ENCODE measurements around the gene BABAM2. TPM values are rescaled to one million over a fixed set of nuclear protein-coding genes. Genes with fewer than 3 reads are reported as not detected.
A peak's percentile ranks its signal among the peaks of the same experiment; 100 is the strongest.
"Not testable (repeated sequence)": the region's sequence is repeated elsewhere in the genome, so short reads cannot be mapped to it uniquely, and the experiment has no call there.

The BABAM2 gene
- total RNA-seq, 2 donors from 2014 or later, result 32.2 to 33.5 TPM

DNA sequence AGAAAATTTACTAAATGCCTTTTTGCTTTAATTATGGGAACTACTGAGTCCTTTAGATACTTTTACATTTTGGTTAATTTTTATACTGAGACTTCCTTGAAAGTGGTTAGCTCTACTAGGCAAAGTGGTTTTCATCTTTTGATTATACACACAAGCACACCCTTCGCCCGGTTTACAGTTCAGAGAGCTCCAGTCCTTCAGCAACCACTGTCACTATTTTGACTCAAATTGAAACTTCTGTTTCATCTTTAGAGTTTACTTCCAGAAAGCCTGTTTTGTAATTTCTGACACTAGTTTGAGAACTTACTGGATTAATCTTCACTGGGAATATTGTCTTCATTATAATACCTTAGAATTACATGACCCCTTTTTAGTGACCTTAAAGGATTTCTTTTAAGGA is 361.8 kb downstream of the BABAM2 start:
- TF ChIP-seq, protein P1, sequence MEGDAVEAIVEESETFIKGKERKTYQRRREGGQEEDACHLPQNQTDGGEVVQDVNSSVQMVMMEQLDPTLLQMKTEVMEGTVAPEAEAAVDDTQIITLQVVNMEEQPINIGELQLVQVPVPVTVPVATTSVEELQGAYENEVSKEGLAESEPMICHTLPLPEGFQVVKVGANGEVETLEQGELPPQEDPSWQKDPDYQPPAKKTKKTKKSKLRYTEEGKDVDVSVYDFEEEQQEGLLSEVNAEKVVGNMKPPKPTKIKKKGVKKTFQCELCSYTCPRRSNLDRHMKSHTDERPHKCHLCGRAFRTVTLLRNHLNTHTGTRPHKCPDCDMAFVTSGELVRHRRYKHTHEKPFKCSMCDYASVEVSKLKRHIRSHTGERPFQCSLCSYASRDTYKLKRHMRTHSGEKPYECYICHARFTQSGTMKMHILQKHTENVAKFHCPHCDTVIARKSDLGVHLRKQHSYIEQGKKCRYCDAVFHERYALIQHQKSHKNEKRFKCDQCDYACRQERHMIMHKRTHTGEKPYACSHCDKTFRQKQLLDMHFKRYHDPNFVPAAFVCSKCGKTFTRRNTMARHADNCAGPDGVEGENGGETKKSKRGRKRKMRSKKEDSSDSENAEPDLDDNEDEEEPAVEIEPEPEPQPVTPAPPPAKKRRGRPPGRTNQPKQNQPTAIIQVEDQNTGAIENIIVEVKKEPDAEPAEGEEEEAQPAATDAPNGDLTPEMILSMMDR (IDR thresholded peaks at IDR 0.05), result no peak
- Histone ChIP-seq H3K27ac (peak overlapping the region; percentile 10), H3K4me3 (no peak overlapping the region), H3K4me1 (no peaks in the 10 kb centered on the region), H3K36me3 (no peaks in the 10 kb centered on the region), H3K9me3 (no peaks in the 10 kb centered on the region), H3K9ac (ENCODE audit: low read depth in 2 of 2, low read length in 2 of 2) (no peak overlapping the region), H3K27me3 (no peaks in the 10 kb centered on the region)
- DNase-seq, result peak; percentile 34
- intact Hi-C loops (cut with DNase I), result no loop called here

DNA sequence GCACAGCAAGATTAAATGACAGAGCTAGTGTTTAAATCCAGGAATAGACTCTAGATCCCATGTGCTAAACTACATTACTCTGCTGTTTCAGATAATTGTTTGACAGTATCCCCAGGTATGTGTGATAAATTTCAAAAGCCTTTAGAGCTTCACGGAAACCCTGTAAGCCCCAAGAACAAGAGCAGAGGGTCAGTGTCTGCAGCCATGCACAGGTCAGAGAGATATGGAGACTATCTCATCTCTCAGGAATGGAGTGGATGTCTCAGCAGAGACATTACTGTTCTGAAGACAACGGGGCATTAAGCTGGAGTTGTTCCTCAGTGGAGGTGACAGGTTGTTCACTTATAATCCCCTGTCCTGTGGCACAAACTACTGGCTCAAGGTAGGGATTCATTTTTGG is 363.0 kb downstream of the BABAM2 start:
- intact Hi-C loops (cut with DNase I), result no loop called here
- no peak overlapping the region for H3K9ac ChIP-seq (ENCODE audit: low read depth in 2 of 2, low read length in 2 of 2)
- DNase-seq, result no peak
- no peaks in the 10 kb centered on the region for H3K36me3 ChIP-seq
- H3K9me3 ChIP-seq, result no peaks in the 10 kb centered on the region
- no peaks in the 10 kb centered on the region for H3K4me1 ChIP-seq
- TF ChIP-seq, protein P1 (IDR thresholded peaks at IDR 0.05), result no peak
- H3K27ac ChIP-seq, result no peak overlapping the region
- no peak overlapping the region for H3K4me3 ChIP-seq
- H3K27me3 ChIP-seq, result no peaks in the 10 kb centered on the region

DNA sequence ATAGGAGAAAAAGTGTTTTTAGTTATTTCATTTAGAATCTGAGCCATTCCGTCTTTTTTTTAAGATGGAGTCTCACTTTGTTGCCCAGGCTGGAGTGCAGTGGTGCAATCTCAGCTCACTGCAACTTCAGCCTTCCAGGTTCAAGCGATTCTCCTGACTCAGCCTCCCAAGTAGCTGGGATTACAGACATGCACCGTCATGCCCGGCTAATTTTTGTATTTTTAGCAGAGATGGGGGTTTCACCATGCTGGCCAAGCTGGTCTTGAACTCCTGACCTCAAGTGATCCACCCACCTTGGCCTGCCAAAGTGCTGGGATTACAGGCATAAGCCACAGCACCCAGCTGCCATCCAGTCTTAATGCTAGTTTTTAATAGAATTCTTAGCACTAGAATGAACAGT is 364.7 kb downstream of the BABAM2 start:
- intact Hi-C loops (cut with DNase I); H3K27ac ChIP-seq; H3K4me3 ChIP-seq; H3K9me3 ChIP-seq; H3K36me3 ChIP-seq; H3K4me1 ChIP-seq; H3K27me3 ChIP-seq; H3K9ac ChIP-seq (ENCODE audit: low read depth in 2 of 2, low read length in 2 of 2); DNase-seq: not testable (repeated sequence)

DNA sequence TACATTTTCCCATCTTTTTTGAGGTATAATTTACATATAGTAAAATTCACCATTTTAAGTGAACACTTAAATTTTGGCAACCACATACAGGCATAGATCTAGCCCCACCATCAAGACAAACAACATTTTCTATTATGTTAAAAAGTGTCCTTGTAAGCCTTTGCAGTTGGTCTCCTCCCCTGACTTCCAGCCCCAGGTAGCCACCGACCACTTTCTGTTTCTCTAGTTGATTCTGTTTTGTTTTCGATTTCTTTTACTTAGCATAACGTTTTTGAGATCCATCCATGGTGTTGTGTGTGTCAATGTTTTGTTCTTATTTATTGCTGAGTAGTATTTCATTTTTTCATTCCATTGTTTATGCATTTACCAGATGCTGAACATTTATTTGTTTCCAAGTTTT is 366.7 kb downstream of the BABAM2 start:
- DNase-seq, result no peak
- intact Hi-C loops (cut with DNase I), result no loop called here

DNA sequence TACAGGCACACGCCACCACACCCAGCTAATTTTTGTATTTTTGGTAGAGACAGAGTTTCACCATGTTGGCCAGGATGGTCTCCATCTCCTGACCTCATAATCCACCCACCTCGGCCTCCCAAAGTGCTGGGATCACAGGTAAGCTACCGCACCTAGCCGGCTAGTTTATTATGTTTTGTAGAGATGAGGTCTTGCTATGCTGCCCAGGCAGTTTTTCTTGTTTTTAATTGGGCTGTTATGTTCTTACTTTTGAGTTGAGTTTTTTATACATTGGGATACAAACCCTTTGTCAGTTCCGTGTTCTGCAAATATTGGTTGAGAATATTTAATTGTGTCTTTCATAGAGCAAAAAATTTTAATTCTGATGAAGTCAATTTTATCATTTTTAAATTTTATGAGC is 368.7 kb downstream of the BABAM2 start:
- H3K9ac ChIP-seq (ENCODE audit: low read depth in 2 of 2, low read length in 2 of 2); H3K4me1 ChIP-seq; intact Hi-C loops (cut with DNase I); H3K36me3 ChIP-seq; DNase-seq; H3K27me3 ChIP-seq; H3K9me3 ChIP-seq; H3K27ac ChIP-seq; H3K4me3 ChIP-seq: not testable (repeated sequence)

More for the DNA sequence above, 366.7 kb downstream of the BABAM2 start:
- H3K4me3 ChIP-seq, result no peak overlapping the region
- TF ChIP-seq, protein P1 (IDR thresholded peaks at IDR 0.05), result no peak
- H3K27me3 ChIP-seq, result no peaks in the 10 kb centered on the region
- H3K9me3 ChIP-seq, result no peaks in the 10 kb centered on the region
- H3K27ac ChIP-seq, result no peak overlapping the region
- no peak overlapping the region for H3K9ac ChIP-seq (ENCODE audit: low read depth in 2 of 2, low read length in 2 of 2)
- H3K4me1 ChIP-seq, result no peaks in the 10 kb centered on the region
- no peaks in the 10 kb centered on the region for H3K36me3 ChIP-seq

DNA sequence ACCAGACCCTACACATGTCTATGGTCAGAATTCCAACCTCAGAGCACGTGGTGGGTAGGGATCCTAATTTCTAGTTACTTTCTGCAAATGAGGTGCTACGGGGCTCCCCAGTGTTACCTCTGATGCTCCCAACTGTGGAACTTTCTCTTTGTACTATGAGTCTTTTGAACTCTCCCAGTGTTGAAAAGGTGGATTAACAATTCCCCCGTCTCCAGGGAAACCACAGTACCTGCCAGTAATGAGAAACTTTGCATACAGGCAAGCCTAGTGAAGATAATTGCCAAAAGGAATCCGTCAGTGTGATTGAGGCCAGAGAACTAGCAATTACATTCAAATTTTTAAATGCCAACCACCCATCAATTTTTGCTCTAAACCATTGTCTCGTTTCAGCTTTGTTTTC is 373.2 kb downstream of the BABAM2 start:
- Histone ChIP-seq H3K27me3 (no peaks in the 10 kb centered on the region), H3K36me3 (no peaks in the 10 kb centered on the region), H3K9ac (ENCODE audit: low read depth in 2 of 2, low read length in 2 of 2) (no peak overlapping the region), H3K27ac (no peak overlapping the region), H3K4me3 (no peak overlapping the region), H3K4me1 (no peaks in the 10 kb centered on the region), H3K9me3 (no peaks in the 10 kb centered on the region)
- intact Hi-C loops (cut with DNase I), result no loop called here
- TF ChIP-seq, protein P1 (IDR thresholded peaks at IDR 0.05), result no peak
- DNase-seq, result no peak

DNA sequence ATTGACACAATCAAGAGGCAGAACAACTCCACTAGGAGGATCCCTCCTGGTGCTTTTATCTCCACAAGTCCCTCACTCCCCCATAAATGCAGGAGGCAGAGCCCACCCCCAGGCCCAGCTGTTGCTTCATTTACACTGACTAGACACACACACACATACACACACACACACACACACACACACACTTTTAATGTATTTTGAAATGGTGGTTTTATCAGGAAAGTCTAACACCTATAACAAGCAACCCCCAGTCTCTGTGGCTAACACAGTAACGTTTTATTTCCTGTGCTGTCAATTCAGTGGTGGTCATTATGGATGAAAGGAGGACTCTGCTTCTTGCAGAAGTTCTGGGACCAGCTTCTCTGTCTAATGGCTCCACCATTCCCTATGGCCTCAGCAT is 376.8 kb downstream of the BABAM2 start:
- H3K27me3 ChIP-seq, result no peaks in the 10 kb centered on the region
- no peak overlapping the region for H3K9ac ChIP-seq (ENCODE audit: low read depth in 2 of 2, low read length in 2 of 2)
- no peaks in the 10 kb centered on the region for H3K9me3 ChIP-seq
- no peak overlapping the region for H3K27ac ChIP-seq
- peaks cover 10% of the 10 kb centered on the region for H3K4me1 ChIP-seq
- no peak for DNase-seq
- intact Hi-C loops (cut with DNase I), result no loop called here
- H3K4me3 ChIP-seq, result no peak overlapping the region
- H3K36me3 ChIP-seq, result no peaks in the 10 kb centered on the region
- TF ChIP-seq, protein P1 (IDR thresholded peaks at IDR 0.05), result no peak
